ENCODE results near the gene GATAD2A.

DNA sequence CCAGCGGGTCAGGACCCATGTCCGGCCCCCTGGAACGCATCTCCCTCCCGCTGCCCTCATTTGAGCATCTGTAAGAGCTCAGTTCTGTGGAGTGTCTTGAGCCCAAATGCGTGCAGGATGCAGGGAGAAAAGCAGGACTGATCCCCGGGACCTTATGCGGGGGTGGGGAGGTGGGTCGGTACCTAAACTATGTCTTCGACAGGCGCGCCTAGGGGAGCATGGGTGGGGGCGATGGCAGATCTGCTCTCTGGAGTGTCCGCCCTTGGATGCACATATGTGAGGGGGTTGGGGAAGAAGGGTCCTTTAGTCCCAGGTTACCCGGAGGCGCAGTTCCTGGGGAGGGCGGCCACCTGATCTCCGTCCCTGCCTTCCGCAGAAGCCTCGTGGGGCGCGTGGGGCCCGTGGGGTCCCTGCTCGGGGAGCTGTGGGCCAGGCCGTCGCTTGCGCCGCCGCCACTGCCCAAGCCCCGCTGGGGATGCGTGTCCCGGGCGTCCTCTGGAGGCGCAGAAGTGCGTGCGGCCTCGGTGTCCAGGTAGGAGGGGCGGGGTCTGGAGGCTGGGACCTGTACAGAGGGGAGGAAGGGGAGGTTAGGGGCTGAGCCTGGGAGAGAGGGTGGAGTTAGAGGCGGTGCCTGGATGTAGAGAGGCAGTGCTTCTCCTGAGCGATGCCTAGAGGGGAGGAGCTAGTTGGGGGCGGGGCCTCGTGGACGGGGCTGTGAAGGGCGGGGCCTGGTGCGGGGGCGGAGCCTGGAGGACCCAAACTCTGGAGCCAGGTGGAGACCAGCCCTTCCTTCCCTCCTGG, 135.4 kb downstream of the GATAD2A start:
- TF ChIP-seq CTCF (IDR thresholded peaks at IDR 0.05), result no peak
- no peak for TF ChIP-seq POLR2A (IDR thresholded peaks at IDR 0.05)
- no peak for TF ChIP-seq EP300 (IDR thresholded peaks at IDR 0.05)

All from stomach (tissue), 4 donors.